MM.1S (cell line): ENCODE data around the gene SFT2D3.

ENCODE experiments used
- CTCF ChIP-seq: fragments of 300-600 bp; sonication (generic); IDR thresholded peaks from 2 replicates; pipeline ENCODE4 v1.5.1; 2016; ENCODE audit warnings: antibody characterized with exemption, low read length, mixed read lengths
- EZH2 ChIP-seq: fragments of 300-600 bp; sonication (generic); optimal IDR thresholded peaks from 2 replicates; pipeline ENCODE3; 2017; ENCODE audit warnings: low read depth, mild to moderate bottlenecking, antibody characterized with exemption, low read length, mixed read lengths
- EZH2phosphoT487 ChIP-seq: fragments of 300-600 bp; sonication (generic); IDR thresholded peaks from 2 replicates; pipeline ENCODE4 v1.6.1; 2018; ENCODE audit warnings: antibody characterized with exemption, low read length

GRCh38 chr2:127664065-127664894 lies 37.0 kb upstream of the SFT2D3 start:
- TF ChIP-seq CTCF (no peak), EZH2phosphoT487 (no peak), EZH2 (no peak)
